T47D (cell line): ENCODE measurements around the gene PRAC1.
A peak's percentile ranks its signal among the peaks of the same experiment; 100 is the strongest.

Source experiments
- DNase-seq, 2 experiments: peaks; one replicate each; pipeline versions ENCODE4 v3.0.0 to v3.0.0-alpha.2; 2011 to 2012; ENCODE audit warnings: low read depth in 1 of 2, low spot score in 1 of 2
- JUND ChIP-seq: IDR thresholded peaks from 2 replicates; pipeline ENCODE4 v1.6.1; 2012; ENCODE audit warnings: low read depth
- in situ Hi-C: cut with HindIII; loops from 2 replicates; pipeline ENCODE4 v1.10.0; 2016; ENCODE audit warnings: low sequenced_read_pairs, low pct_unique_long_range_greater_than_20kb

Gene PRAC1

DNA sequence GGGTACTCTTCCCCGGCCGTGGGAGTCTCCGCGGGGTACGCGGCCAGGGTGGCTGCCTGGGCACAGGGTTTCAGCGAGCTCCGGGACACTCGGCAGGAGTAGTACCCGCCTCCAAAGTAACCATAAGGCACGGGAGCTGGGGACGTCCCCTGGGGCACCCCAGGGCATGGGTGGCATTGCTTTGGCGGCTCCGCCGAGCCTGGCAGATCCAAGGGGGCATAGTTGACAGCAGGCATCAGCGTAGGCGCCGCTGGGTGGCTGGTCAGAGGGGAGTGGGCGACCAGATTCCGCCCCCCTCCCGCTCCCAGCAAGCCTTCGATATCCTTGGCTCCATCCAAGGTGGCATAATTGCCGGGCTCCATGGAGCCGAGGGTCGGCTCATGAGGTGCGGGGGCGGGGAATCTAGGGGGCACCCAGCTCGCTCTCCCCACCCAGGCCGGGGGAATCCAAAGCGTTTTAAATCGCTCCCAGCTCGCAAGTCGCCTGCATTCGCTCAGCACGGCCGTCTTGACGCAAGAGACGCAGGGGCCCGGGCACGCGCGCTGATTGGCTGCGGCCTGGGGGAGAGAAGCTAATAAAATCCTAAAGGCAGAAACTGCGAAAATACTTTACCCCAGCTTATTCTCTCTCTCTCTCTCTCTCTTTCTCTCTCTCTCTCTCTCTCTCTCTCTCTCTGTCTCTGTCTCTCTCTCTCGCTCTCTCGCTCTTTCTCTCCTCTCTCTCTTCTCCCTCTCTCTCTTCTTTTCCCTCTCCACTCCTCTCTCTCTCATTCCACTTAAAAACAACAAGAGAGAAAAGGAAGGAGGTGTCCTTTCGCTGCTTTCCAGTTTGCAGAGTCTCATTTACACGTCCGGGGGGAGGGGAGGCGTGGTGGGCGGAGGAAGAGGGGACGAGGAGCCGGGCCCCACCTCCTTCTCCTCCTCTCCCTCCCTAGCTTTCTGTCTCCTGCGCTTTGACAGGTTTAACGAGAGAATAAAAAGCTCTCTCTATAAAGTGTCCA, 6.2 kb upstream of the PRAC1 start, which contains the start of gene HOXB13:
TSS of gene HOXB13 (minus strand) at position 519 of the 1,000 bp plus-strand sequence. CDS start at position 362, 157 bp downstream.
- in situ Hi-C loops = no loop called here
- DNase-seq = no peak
- TF ChIP-seq JUND = no peak

DNA sequence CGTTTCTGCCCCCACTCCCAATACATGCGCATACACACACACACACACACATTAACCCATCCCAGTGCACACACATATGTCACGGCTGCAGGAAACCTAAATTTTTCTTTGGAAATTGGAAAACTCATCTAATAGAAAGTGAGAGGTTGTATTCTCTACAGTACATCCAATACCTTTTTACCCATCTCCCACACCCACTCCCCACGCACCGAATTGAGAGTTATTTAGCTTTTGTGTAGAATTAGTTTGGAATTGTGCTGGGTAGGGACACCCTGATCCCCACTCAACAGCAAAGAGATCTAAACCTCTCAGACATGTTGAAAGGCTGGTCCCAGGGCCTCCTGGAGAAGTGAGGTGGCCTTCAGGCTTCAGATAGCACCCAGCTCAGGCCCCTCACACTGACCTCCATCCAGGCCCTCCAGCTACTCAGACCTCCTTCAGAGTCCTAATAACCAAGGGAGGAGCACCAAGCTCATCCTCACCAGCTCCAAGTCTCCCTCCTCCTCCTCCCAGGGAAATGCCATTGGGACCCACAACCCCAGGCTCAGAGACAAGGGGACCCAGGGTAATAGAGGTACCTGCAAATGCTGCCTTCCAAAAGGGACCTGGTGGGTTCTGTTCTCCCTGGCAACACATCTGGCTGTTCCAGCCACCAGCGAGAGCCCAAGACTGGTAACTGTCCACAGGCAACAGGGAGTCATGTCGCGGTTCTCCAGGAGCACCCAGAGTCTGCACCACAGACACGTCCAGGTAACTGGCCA, 5.3 kb upstream of the PRAC1 start:
- in situ Hi-C loops = no loop called here
- DNase-seq = no peak
- no peak for TF ChIP-seq JUND

DNA sequence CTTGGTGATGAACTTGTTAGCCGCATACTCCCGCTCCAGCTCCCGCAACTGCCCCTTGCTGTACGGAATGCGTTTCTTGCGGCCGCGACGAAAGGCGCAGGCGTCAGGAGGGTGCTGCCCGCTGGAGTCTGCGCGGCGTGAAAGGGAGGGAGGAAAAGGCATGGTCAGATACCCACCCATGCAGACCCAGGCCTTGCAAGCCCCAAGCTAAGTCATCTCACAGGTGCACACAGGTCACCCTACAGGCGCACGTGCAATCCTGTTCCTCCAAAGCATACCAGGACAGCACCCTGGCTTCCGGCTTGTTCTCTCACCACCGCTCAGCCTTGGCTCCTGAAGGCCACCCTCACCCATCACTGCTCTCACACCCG, 4.6 kb upstream of the PRAC1 start:
- in situ Hi-C loops = no loop called here
- no peak for TF ChIP-seq JUND
- no peak for DNase-seq

DNA sequence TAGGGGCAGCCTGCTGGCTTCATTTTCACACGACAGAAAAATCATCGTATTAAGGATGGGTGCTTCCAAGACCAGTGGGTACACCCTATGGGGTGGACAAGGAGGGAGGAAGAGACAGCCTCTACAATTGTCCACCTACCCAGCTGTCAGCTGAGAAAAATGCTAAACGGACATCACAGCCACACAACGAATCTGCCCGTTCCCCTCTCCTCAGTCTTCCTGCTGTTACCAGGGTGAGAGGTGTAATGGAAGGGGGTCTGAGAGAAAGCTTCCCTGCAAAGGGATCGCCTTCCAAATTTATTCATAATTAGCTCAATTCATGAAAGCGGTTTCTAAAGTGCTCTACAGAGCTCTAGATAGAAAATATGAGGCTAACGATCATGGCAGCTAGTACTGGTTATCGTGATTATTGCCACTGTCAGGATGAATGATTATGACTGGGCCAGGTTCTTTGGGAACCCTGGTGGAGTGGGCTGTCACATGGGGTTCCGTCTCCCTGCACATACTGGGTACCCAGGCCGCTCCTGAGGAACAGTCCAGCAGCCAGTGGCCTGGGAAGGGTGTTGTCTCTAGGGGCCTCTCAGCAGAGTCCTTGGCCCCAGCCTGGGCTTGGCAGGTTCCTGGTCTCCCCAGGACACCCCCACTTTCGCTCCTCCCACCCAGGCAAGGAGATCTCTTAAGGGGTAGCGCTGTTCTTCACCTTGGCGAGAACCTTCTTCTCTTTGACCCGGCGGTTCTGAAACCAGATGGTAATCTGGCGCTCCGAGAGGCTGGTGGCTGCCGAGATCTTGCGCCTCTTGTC, 4.0 kb upstream of the PRAC1 start:
- no peak for DNase-seq
- in situ Hi-C loops = no loop called here
- TF ChIP-seq JUND = no peak

- no peak for DNase-seq
- no peak for TF ChIP-seq JUND
- in situ Hi-C loops = no loop called here
Observed at GRCh38 chr17:48725288-48726064, 3.2 kb upstream of the PRAC1 start.

GRCh38 chr17:48725004-48725287, 2.6 kb upstream of the PRAC1 start:
- no peak for DNase-seq
- in situ Hi-C loops = no loop called here

DNA sequence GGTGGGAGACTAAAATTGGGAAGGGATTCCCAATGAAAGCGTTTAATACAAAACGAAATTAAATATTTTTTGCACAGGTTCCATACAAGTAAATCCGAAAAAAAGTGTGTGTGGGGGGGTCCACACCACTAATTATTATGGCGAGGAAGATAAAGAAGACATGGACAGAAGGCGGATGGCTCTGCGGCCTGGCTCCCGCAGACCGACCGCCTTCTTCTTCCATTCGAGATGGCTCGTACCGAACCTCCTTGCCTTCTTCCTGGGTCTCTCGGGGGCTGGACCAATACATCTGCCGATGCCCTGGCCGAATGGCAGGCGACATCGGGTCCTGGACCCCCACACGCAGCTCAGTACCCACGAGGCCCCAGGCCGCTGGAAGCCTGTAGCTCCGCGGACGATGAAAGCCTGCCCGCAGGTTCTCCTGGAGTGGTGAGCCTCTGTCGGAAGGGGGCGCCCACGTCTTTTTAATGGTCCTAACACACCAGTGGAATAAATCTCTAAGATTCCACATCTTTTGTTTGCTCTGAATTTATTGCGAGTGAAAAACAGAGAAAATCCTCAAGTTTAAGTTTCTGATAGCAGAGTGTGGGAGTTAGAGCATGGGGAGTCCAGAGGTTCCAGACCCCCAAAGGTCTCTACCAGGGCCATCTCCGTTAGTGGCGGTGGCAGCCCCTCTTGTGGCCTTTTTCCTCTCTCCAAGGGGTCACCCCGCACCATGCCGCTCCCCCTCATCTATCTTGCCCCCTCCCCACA, 2.1 kb upstream of the PRAC1 start:
- in situ Hi-C loops = no loop called here
- no peak for TF ChIP-seq JUND
- DNase-seq = peak; percentile 80 to 84

More at GRCh38 chr17:48725004-48725287, 2.6 kb upstream of the PRAC1 start:
- TF ChIP-seq JUND = no peak

DNA sequence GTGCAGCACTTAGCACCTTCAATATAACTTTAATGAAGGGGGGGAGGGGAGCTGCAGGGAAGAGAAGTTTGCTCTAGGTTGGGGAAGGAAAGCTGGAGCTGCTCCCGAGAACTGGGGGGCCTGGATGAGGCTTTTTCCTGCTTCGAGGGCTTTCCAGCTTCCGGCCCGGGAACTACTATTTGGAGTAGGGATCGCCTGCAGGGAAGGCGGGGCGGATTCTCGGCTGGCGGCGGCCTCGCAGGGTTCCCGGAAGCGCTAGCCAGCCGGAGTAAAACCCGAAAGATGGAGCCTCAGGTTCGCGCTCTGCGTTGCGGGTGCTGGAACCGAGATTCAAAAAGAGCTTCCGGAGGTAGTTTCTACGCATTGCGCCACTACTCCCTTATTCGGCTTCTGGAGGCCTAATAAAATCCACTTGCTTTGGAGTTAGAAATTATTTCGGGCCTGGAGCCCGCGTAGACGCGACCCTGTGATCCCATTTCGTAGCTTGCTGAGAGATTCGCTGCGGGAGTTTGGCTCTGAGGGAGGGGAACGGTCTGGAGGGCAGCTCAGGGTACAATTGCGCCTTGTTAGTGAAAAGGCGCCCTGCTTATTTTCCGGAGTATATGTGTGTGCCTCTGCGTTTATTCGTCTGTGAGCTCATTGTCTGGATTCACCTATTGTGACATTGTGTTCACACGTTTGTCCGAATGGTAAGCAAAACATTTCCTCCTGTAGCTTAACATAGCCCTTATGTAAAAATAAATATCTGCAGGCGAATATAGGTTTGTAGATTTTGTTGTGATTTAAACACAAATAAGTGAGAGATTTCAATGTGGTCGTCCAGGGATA, 1.3 kb upstream of the PRAC1 start:
- in situ Hi-C loops = no loop called here
- no peak for DNase-seq
- TF ChIP-seq JUND = no peak

GRCh38 chr17:48722915-48723422, 651 bp upstream of the PRAC1 start, which contains the start of gene PRAC2:
PRAC2 (plus strand) TSS chr17:48723185; CDS start chr17:48724411, 1,226 bp downstream.
- no peak for TF ChIP-seq JUND
- DNase-seq = no peak
- in situ Hi-C loops = no loop called here

- no peak for TF ChIP-seq JUND
- in situ Hi-C loops = no loop called here
- DNase-seq = no peak
Observed at GRCh38 chr17:48721009-48721402, 1.3 kb downstream of the PRAC1 start.
